Astrocyte of the hippocampus (primary cell): ENCODE results near the gene IL1R2.
"Not testable (repeated sequence)": the region's sequence is repeated elsewhere in the genome, so short reads cannot be mapped to it uniquely, and the experiment has no call there.

Experiments used
- DNase-seq: peaks from one replicate; pipeline ENCODE4 v3.0.0; 2011; ENCODE audit warnings: low read depth, low spot score

The IL1R2 gene

DNA sequence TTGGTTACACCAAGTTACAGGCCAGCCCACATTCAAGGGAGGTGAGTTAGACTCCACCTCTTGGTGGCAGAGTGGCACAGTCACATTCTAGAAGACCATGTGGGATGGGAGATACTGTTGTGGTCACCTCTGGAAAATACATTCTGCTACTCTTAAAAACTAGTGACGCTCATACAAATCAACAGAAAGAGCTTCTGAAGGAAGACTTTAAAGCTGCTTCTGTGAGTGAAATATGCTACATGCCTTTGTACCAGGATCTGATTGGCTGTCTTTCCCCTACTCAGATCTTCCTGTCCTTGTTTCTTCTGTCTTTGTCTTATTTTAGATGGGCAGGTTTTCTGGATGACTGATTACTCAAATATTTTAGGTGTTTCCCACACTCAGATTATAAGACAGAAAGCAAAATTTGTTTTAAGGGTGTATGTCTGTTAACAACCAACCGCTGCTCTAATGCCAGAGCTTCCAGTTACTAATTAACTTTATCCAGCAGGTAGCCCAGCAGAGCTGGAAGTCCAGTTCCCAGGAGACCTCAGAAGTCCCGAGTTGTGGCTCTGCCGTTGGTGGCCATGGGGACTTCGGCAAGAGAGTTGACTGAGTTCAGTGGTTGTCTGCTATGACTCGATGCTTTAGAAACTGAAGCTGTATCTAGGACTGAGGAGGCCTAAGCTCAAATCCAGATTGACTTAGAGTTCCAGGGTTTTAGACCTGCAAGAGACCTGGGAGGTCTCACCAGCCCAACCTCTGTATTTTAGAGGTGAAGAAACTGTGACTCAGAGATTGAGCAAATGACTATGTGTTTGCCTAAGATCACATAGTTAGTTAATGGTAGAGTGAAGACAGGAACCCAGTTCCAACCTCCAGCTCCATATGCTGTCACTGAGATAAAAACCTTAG, 7.4 kb downstream of the IL1R2 start:
- DNase-seq = no peak

DNA sequence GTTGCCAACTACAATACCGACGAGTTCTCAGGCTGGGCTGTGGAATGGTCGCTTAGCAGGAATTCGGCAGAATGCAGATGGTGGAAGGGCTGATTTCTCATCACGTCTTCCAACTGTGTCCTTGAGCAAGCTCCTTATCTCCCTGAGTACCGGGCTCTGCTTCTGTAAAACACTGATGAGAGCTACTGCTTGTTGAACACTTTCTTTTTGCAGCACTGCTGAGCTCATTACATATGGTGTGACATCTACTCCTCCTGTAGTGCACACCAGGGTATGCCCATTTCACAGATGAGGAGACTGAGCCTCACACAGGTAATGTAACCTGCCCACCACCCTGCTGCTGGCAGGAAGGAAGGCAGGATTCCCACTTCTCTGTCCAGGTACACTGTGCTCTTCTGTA, 8.3 kb downstream of the IL1R2 start:
- DNase-seq = no peak

DNA sequence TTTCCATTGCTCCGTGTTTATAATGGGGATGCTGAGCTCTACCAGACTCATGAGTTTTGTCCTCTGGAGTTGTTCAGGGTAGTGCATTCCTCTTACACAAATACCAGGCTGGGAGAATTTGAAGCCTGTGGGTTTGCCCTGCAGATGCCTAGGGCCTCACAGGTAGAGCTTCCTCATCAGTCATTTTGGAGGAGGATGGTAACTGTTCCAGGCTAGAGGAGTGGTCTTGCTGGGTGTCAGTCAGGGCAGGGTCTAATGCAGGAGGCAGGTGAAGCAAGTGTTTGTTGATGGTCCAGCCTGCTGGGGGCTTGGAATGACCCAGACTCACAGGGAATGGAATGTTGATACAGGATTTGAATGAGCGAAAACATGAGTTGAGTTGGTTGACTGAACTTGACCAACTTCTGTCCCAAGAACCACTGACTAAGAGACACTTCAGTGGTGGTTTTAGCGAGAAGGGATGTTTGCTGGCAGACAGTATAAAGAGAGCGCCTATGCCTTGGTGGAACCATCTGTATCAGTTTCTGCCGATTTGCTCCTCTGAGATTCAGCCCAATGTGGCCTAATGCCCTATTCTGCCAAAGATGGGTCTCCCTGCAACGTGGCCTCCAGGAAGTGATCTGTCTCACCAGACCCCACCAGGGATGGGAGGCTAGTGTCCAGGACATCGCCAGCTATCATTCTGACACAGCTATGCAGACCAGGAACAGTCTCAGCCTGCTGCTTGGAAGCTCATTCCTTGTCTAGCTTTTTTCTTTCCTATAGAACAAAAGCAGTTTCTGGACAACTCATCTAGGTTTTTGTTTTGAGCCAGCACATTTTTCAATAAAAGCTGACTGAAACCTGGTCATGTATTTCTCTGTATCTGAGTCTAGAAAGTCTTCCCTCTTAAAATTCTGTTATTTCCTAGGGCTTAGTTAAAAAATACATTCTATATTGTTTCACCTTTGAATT, 9.3 kb downstream of the IL1R2 start:
- no peak for DNase-seq

DNA sequence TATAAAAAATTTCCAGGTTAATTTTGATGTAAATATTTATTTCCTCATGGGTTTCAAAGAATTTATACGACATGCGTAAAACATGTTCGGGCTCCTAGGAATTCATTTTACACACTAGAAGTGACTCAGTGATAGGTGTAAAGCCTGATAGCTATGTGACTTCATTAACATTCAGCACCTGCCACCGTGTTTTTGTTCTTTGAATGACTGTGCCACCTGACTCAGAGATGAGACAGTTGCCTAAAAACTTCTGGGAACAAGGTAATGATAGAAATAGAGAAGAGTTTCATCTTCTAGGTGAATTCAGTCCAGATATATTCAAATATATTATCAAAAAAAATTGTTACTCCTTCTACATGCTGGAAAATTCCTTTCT, 10.0 kb downstream of the IL1R2 start:
- no peak for DNase-seq

DNA sequence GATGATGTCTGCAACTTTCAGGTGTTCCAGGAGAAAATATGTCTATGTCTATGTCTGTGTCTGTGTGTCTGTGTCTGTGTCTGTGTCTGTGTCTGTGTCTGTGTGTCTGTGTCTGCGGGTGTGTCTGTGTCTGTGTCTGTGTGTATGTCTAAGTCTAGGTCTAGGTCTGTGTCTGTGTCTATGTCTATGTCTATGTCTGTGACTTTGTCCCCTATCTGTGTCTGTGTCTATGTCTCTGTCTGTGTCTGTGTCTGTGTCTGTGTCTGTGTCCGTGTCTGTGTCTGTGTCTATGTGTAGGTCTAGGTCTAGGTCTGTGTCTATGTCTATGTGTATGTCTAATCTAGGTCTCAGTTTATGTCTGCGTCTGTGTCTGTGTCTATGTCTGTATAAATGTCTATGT, 10.5 kb downstream of the IL1R2 start:
- DNase-seq = no peak

- DNase-seq = not testable (repeated sequence)
Observed at GRCh38 chr2:102002909-102003308, 11.1 kb downstream of the IL1R2 start.

DNA sequence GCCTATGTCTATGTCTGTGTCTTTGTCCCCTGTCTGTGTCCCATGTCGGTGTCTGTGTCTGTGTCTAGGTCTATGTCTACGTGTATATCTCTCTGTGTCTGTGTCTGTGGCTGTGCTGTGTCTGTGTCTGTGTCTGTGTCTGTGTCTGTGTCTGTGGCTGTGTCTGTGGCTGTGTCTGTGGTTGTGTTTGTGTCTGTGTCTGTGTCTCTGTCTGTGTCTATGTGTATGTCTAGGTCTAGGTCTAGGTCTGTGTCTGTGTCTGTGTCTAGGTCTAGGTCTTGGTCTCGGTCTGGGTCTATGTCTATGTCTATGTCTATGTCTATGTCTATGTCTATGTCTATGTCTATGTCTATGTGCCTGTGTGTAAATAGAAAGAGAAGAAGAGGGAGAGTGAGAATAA, 11.9 kb downstream of the IL1R2 start:
- DNase-seq = no peak

DNA sequence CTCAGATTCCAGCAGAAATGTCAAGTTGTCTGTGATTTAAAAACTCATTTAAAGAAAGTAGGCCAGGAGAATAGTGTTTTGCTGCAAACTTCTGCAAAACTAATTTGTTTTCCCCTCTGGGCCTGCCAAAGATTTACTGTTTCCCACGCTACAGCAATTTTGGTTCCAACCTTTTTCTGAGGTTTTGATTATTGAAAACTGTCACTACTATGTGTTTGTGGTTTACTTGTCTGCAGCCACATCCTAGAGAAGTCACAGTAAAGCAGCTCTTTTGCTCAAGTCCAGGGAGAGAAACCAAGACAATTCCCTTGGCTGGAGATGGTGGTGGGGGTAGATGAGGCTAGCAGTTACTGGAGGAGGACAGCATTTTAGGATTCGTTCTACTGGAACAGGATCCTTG, 12.8 kb downstream of the IL1R2 start:
- DNase-seq = no peak

DNA sequence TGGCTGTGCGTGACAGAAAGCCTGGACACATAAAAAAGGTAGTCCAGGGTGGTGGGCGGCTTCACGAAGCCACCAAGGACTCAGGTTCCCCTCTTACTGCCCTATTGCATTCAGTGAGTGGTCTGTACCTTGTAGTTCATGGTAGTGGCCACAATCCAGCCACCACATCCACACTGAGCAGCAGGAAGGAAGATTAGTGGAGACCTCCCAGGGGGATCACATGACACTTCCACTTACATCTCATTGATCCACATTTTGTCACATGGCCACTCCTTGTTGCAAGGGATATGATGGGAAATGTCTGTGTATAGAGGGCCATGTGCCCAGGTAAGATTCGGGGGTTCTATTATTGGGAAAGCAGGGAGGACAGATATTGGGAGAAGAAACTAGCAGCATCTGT, 13.7 kb downstream of the IL1R2 start:
- no peak for DNase-seq

DNA sequence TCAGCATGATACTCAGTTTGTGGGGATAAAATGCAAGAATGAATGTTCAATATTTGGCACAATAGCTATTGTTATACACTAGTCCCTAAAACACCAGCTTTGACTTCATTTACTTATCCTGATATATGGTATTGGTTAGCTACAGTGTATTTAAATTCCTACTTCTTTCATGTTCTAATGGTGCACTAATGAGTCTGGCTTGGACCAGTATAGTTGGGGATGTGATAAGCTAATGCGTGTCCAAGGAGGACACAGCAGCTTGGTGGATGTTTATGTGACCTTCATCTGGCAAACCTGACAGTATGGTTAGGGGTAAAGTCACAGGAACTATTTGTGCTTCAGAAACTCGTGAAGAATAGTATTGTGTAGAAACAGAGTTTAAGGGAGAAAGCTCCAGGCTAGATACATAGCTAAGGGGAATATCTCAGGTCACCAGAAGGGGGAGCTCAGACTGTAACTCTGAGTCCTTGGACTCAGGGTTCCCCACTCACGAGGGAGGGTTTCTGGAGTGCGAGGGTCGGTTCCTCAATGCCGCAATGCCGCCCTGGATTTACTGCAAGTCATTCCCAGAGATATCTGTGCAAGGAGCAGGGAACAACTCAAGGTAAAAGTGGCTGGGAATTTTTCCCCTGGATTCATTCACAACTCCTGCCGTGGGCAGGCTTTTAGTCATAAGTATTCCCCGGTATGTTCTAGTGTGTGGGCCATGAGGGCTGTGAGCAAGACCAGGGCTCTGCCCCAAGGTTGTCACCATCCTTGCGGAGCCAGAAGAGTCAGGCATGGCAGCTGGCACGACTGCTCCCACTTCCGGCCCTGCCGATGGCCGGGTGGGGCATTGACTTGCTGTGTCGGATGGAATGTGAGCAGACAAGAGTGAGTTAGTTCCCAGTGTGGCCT, 14.5 kb downstream of the IL1R2 start:
- DNase-seq = peak; percentile 59

GRCh38 chr2:102006886-102007278, 15.1 kb downstream of the IL1R2 start:
- no peak for DNase-seq

DNA sequence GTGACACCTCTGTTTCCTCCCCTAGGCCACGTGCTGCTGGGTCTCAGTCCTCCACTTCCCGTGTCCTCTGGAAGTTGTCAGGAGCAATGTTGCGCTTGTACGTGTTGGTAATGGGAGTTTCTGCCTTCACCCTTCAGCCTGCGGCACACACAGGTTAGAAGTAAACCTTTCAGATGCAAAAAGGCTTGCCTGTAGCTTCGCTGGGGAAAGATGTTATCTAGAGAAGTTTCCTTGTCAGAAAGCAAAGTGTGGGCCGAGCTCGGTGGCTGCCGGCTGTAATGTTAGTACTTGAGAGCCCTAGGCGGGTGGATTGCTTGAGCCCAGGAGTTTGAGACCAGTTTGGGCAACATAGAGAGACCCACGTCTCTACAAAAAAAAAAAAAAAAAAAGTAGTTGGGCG, 16.7 kb downstream of the IL1R2 start:
- DNase-seq = no peak

DNA sequence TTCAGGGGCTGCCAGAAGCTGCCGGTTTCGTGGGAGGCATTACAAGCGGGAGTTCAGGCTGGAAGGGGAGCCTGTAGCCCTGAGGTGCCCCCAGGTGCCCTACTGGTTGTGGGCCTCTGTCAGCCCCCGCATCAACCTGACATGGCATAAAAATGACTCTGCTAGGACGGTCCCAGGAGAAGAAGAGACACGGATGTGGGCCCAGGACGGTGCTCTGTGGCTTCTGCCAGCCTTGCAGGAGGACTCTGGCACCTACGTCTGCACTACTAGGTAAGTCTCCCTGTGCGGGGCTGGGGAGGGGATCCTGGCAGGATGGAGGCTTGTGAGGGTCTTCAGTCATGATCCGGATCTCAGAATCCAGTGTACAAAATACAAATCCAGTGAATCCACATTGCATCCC, 17.8 kb downstream of the IL1R2 start:
- DNase-seq = no peak

- no peak for DNase-seq
Observed at GRCh38 chr2:102010902-102011301, 19.1 kb downstream of the IL1R2 start.

GRCh38 chr2:102012061-102012614, 20.4 kb downstream of the IL1R2 start:
- DNase-seq = no peak

GRCh38 chr2:102013206-102014040, 21.7 kb downstream of the IL1R2 start:
- no peak for DNase-seq

DNA sequence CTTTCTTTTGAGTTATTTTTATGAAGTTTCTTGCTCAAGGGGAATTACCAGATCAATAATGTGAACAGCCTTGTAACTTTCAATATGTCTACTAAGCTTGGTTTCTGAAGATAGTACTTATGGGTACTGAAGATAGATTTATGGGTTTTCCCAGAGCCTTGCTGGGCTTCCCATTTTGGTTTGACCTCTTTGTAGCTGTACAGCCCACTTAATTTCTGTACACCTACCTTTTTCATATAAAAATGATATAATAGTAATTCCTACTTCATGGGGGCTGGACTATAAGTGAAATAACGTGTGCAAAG, 22.2 kb downstream of the IL1R2 start:
- DNase-seq = no peak

- DNase-seq = no peak
Observed at GRCh38 chr2:102015399-102015798, 23.6 kb downstream of the IL1R2 start.

DNA sequence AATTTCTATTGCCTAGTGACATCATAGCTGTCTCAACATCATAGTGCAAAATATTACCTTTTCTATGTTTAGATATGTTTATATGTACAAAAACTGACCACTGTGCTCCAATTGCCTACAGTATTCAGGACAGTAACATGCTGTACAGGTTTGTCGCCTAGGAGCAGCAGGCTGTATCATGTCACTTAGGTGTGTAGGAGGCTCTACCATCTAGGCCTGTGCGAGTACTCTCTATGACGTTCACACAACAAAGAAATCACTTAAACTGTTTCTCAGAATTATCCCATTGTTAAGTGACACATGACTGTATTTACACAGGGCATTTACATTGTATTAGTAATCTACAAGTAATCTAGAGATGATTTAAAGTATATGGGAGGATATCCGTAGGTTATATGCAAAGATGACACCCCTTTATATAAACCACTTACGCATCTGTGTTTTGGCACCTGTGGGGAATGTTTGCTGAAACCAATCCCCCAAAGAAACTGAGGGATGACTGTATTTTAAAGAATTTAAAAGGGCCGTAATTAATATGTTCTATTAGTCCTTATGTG, 24.7 kb downstream of the IL1R2 start:
- DNase-seq = no peak

GRCh38 chr2:102018823-102019445, 27.2 kb downstream of the IL1R2 start:
- DNase-seq = no peak
